ENCODE data around the gene CCDC102A. TPM values are rescaled to one million over a fixed set of nuclear protein-coding genes. Genes with fewer than 3 reads are reported as not detected.

The CCDC102A gene
- total and polyA plus RNA-seq, 2 of the 13 experiments (the other 11 are each of a cell fraction or from before 2014, with no cell fraction given), result 2.1 to 2.8 TPM

DNA sequence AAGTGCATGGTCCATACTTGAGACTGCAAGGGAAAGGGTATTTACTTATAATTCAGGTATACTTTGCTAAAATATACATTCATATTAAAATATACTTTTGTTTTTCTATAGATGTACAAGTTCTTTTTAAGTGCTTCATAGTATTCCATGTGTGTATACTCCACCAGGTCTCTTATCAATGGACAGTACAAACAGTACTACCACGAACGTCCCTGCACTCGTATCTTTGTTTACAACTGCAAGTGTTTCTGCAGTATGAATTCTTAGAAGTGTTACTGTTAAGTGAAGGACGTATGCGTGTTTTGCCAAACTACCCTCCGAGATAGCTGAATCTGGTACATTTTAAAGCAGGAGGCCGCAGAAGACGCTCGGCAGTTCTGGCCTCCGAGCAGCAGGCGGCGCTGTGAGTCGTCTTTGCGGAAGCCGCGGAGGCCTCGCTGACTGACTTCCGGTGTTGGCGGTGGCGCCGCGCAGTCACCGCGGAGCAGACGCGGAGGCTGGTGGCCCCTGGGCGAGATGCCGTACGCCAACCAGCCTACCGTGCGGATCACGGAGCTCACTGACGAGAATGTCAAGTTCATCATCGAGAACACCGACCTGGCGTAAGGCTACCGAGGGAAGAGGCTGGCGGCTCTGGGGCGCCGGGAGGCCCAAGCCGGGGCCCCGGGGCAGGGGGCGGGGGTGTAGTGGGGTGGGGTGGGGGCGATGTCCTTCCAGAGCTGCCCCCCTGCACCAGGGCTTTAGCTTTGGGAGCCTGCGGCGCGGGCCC, 74.0 kb downstream of the CCDC102A start, which contains the start of gene POLR2C (continued):
- no peak for TF ChIP-seq SNRNP70 (IDR thresholded peaks at IDR 0.05; ENCODE audit: low read depth, low read length)
- peak; percentile 84 for TF ChIP-seq DNMT3B (CRISPR knock-in tag; conservative IDR thresholded peaks at IDR 0.05)
- TF ChIP-seq TCF7 (IDR thresholded peaks at IDR 0.05; ENCODE audit: low read depth), result no peak
- TF ChIP-seq, protein P1, sequence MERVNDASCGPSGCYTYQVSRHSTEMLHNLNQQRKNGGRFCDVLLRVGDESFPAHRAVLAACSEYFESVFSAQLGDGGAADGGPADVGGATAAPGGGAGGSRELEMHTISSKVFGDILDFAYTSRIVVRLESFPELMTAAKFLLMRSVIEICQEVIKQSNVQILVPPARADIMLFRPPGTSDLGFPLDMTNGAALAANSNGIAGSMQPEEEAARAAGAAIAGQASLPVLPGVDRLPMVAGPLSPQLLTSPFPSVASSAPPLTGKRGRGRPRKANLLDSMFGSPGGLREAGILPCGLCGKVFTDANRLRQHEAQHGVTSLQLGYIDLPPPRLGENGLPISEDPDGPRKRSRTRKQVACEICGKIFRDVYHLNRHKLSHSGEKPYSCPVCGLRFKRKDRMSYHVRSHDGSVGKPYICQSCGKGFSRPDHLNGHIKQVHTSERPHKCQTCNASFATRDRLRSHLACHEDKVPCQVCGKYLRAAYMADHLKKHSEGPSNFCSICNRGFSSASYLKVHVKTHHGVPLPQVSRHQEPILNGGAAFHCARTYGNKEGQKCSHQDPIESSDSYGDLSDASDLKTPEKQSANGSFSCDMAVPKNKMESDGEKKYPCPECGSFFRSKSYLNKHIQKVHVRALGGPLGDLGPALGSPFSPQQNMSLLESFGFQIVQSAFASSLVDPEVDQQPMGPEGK (CRISPR knock-in tag; IDR thresholded peaks at IDR 0.05), result peak; percentile 87
- no peak for TF ChIP-seq ZNF569 (CRISPR knock-in tag; IDR thresholded peaks at IDR 0.05; ENCODE audit: borderline replicate concordance)
- TF ChIP-seq CC2D1A (CRISPR knock-in tag; IDR thresholded peaks at IDR 0.05), result no peak
- TF ChIP-seq ZNF557 (CRISPR knock-in tag; IDR thresholded peaks at IDR 0.05), result peak; percentile 39; the same call in 1 of the 2 replicates
- peak; percentile 78; the same call in 1 of the 2 replicates for TF ChIP-seq ZNF563 (CRISPR knock-in tag; IDR thresholded peaks at IDR 0.05)
- peak; percentile 98 for TF ChIP-seq HOXA3 (CRISPR knock-in tag; IDR thresholded peaks at IDR 0.05)
- TF ChIP-seq POLR2G (IDR thresholded peaks at IDR 0.05; ENCODE audit: low read depth, low read length), result peak; percentile 99
- TF ChIP-seq ADNP (CRISPR knock-in tag; IDR thresholded peaks at IDR 0.05), result no peak
- TF ChIP-seq ZNF564 (CRISPR knock-in tag; IDR thresholded peaks at IDR 0.05), result no peak; the same call in 1 of the 2 replicates
- TF ChIP-seq, protein P2, sequence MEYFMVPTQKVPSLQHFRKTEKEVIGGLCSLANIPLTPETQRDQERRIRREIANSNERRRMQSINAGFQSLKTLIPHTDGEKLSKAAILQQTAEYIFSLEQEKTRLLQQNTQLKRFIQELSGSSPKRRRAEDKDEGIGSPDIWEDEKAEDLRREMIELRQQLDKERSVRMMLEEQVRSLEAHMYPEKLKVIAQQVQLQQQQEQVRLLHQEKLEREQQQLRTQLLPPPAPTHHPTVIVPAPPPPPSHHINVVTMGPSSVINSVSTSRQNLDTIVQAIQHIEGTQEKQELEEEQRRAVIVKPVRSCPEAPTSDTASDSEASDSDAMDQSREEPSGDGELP (IDR thresholded peaks at IDR 0.05; ENCODE audit: borderline replicate concordance, low read depth), result no peak
- TF ChIP-seq HIVEP1 (CRISPR knock-in tag; IDR thresholded peaks at IDR 0.05), result peak; percentile 43; the same call in 1 of the 2 replicates
- peak; percentile 53; the same call in 1 of the 2 replicates for TF ChIP-seq ZNF12 (CRISPR knock-in tag; IDR thresholded peaks at IDR 0.05)
- TF ChIP-seq KDM2A (CRISPR knock-in tag; IDR thresholded peaks at IDR 0.05; ENCODE audit: borderline replicate concordance, low read depth), result peak; percentile 100
- TF ChIP-seq ZNF232 (CRISPR knock-in tag; IDR thresholded peaks at IDR 0.05; ENCODE audit: borderline replicate concordance), result peak; percentile 87; the same call in 1 of the 2 replicates
- TF ChIP-seq STAG1 (CRISPR knock-in tag; IDR thresholded peaks at IDR 0.05), result peak; percentile 78
- no peak for TF ChIP-seq MAFK (conservative IDR thresholded peaks at IDR 0.05 in 1 of 2, IDR thresholded peaks at IDR 0.05 in 1 of 2; ENCODE audit: low read length in 2 of 2)
- 0 out of 2 replicates have a peak, but pooled peaks have one; percentile 78 for TF ChIP-seq MZF1 (CRISPR knock-in tag; IDR thresholded peaks at IDR 0.05; ENCODE audit: borderline replicate concordance)
- TF ChIP-seq, protein P3, sequence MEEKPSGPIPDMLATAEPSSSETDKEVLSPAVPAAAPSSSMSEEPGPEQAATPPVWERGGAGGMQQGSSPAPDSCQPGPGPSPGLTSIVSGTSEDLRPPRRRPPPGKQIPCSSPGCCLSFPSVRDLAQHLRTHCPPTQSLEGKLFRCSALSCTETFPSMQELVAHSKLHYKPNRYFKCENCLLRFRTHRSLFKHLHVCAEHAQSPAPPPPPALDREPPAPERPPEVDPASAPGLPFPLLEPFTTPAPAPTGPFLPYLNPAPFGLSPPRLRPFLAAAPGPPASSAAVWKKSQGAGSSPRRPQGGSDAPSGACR (CRISPR knock-in tag; IDR thresholded peaks at IDR 0.05), result peak; percentile 92; the same call in 1 of the 2 replicates
- TF ChIP-seq ATF1 (CRISPR knock-in tag; IDR thresholded peaks at IDR 0.05), result no peak
- TF ChIP-seq PLRG1 (conservative IDR thresholded peaks at IDR 0.05), result no peak
- TF ChIP-seq, protein P4, sequence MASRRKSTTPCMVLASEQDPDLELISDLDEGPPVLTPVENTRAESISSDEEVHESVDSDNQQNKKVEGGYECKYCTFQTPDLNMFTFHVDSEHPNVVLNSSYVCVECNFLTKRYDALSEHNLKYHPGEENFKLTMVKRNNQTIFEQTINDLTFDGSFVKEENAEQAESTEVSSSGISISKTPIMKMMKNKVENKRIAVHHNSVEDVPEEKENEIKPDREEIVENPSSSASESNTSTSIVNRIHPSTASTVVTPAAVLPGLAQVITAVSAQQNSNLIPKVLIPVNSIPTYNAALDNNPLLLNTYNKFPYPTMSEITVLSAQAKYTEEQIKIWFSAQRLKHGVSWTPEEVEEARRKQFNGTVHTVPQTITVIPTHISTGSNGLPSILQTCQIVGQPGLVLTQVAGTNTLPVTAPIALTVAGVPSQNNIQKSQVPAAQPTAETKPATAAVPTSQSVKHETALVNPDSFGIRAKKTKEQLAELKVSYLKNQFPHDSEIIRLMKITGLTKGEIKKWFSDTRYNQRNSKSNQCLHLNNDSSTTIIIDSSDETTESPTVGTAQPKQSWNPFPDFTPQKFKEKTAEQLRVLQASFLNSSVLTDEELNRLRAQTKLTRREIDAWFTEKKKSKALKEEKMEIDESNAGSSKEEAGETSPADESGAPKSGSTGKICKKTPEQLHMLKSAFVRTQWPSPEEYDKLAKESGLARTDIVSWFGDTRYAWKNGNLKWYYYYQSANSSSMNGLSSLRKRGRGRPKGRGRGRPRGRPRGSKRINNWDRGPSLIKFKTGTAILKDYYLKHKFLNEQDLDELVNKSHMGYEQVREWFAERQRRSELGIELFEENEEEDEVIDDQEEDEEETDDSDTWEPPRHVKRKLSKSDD (CRISPR knock-in tag; IDR thresholded peaks at IDR 0.05; ENCODE audit: low read depth), result peak; percentile 87

Measured in HepG2 (cell line).